ENCODE data around the gene NPW. TPM values are rescaled to one million over a fixed set of nuclear protein-coding genes. Genes with fewer than 3 reads are reported as not detected.
"Not testable (repeated sequence)": the region's sequence is repeated elsewhere in the genome, so short reads cannot be mapped to it uniquely, and the experiment has no call there.

The NPW gene
- polyA plus RNA-seq, 1 donor (not counting 4 experiments of a cell fraction or from before 2014, with no cell fraction given), result not detected

GRCh38 chr16:2009791-2010510, 9.6 kb upstream of the NPW start, which contains the start of gene ZNF598:
Gene ZNF598, minus strand, starts transcription at chr16:2009821.
- Histone ChIP-seq H3K27me3 (ENCODE audit: control insufficient read depth, extremely low read depth, insufficient read depth, low read length) (no peaks in the 10 kb centered on the region), H4K20me1 (ENCODE audit: control insufficient read depth, extremely low read depth, insufficient read depth, low read length) (peaks cover 29% of the 10 kb centered on the region), H3K4me3 (ENCODE audit: control insufficient read depth in 2 of 3, extremely low read depth in 1 of 3, insufficient read depth in 2 of 3, low read depth in 1 of 3, low read length in 3 of 3) (peak within 1 kb of the TSS; percentile 71 to 98 (median 92)), H3K9ac (ENCODE audit: control insufficient read depth, extremely low read depth, insufficient read depth, low read length) (peak within 1 kb of the TSS; percentile 85), H3K4me2 (ENCODE audit: control insufficient read depth, extremely low read depth, insufficient read depth, low read depth, low read length) (peak within 1 kb of the TSS; percentile 95), H2AFZ (ENCODE audit: control insufficient read depth, low read length) (peak within 1 kb of the TSS; percentile 67), H3K4me1 (ENCODE audit: control insufficient read depth, extremely low read depth, insufficient read depth, low read length) (peaks cover 32% of the 10 kb centered on the region), H3K79me2 (ENCODE audit: control insufficient read depth, insufficient read depth, low read length) (peaks cover 52% of the 10 kb centered on the region), H3K9me3 (ENCODE audit: control insufficient read depth, low read depth, low read length) (no peaks in the 10 kb centered on the region), H3K9me1 (ENCODE audit: control insufficient read depth, extremely low read depth, insufficient read depth, low read length) (peaks cover 2% of the 10 kb centered on the region), H3K36me3 (ENCODE audit: control insufficient read depth in 2 of 2, extremely low read depth in 1 of 2, insufficient read depth in 2 of 2, low read length in 2 of 2) (peaks cover 3 to 29% of the 10 kb centered on the region in 2 experiments), H3K27ac (ENCODE audit: control insufficient read depth, insufficient read depth, low read length) (peak within 1 kb of the TSS; percentile 88)
- DNase-seq (ENCODE audit: low read depth, low spot score) (no peak), FAIRE-seq (no peak)
- TF ChIP-seq CTCF (optimal IDR thresholded peaks at IDR 0.05 in 1 of 3, IDR thresholded peaks at IDR 0.05 in 1 of 3, conservative IDR thresholded peaks at IDR 0.05 in 1 of 3; ENCODE audit: extremely low read depth in 1 of 3, insufficient read depth in 2 of 3, low read length in 3 of 3) (no peak), EZH2 (IDR thresholded peaks at IDR 0.05; ENCODE audit: low read length) (no peak)
- dilution Hi-C loops (cut with MboI; ENCODE audit: extremely low pct_ligation_motif_present, low sequenced_read_pairs), result no loop called here

GRCh38 chr16:2011726-2012125, 7.9 kb upstream of the NPW start:
- H3K4me2 ChIP-seq (ENCODE audit: control insufficient read depth, extremely low read depth, insufficient read depth, low read depth, low read length); H2AFZ ChIP-seq (ENCODE audit: control insufficient read depth, low read length); DNase-seq (ENCODE audit: low read depth, low spot score); H3K9me1 ChIP-seq (ENCODE audit: control insufficient read depth, extremely low read depth, insufficient read depth, low read length); H3K9ac ChIP-seq (ENCODE audit: control insufficient read depth, extremely low read depth, insufficient read depth, low read length); FAIRE-seq; H3K4me3 ChIP-seq (ENCODE audit: control insufficient read depth in 2 of 3, extremely low read depth in 1 of 3, insufficient read depth in 2 of 3, low read depth in 1 of 3, low read length in 3 of 3); H3K27ac ChIP-seq (ENCODE audit: control insufficient read depth, insufficient read depth, low read length); H3K27me3 ChIP-seq (ENCODE audit: control insufficient read depth, extremely low read depth, insufficient read depth, low read length); dilution Hi-C loops (cut with MboI; ENCODE audit: extremely low pct_ligation_motif_present, low sequenced_read_pairs); H3K9me3 ChIP-seq (ENCODE audit: control insufficient read depth, low read depth, low read length): not testable (repeated sequence)
- Histone ChIP-seq H3K79me2 (ENCODE audit: control insufficient read depth, insufficient read depth, low read length) (peaks cover 34% of the 10 kb centered on the region), H3K36me3 (ENCODE audit: control insufficient read depth in 2 of 2, extremely low read depth in 1 of 2, insufficient read depth in 2 of 2, low read length in 2 of 2) (peaks cover 0 to 12% of the 10 kb centered on the region in 2 experiments), H3K4me1 (ENCODE audit: control insufficient read depth, extremely low read depth, insufficient read depth, low read length) (peaks cover 32% of the 10 kb centered on the region), H4K20me1 (ENCODE audit: control insufficient read depth, extremely low read depth, insufficient read depth, low read length) (peaks cover 13% of the 10 kb centered on the region)

Measured in keratinocyte (primary cell).